Esophagus (tissue), 2 donors: ENCODE measurements around the gene AHSG. TPM values are rescaled to one million over a fixed set of nuclear protein-coding genes. Genes with fewer than 3 reads are reported as not detected.

ENCODE experiments used
- H3K27ac ChIP-seq, 2 donors: one replicate each; pipeline ENCODE4 v1.5.1; 2013; ENCODE audit warnings: low read depth in 2 of 2, mild to moderate bottlenecking in 2 of 2, inconsistent platforms in 1 of 2, low read length in 1 of 2, moderate library complexity in 1 of 2
- H3K27me3 ChIP-seq, 2 donors: one replicate each; pipeline ENCODE4 v1.6.1; 2013; ENCODE audit warnings: low read length in 2 of 2, control low read depth in 1 of 2, mild to moderate bottlenecking in 1 of 2; ENCODE audit not compliant: insufficient read depth in 2 of 2, control insufficient read depth in 1 of 2
- H3K36me3 ChIP-seq, 2 donors: one replicate each; pipeline ENCODE4 v1.6.1; 2013; ENCODE audit warnings: low read length in 1 of 2; ENCODE audit not compliant: control insufficient read depth in 2 of 2, insufficient read depth in 2 of 2
- H3K4me1 ChIP-seq, 2 donors: one replicate each; pipeline ENCODE4 v1.6.1; 2013; ENCODE audit warnings: low read length in 1 of 2; ENCODE audit not compliant: control insufficient read depth in 2 of 2, insufficient read depth in 2 of 2
- H3K4me3 ChIP-seq, 2 donors: one replicate each; pipeline ENCODE4 v1.5.1; 2013; ENCODE audit warnings: low read length in 2 of 2, mild to moderate bottlenecking in 2 of 2, low read depth in 1 of 2, moderate library complexity in 1 of 2
- H3K9me3 ChIP-seq, 2 donors: one replicate each; pipeline ENCODE4 v1.6.1; 2013; ENCODE audit warnings: mild to moderate bottlenecking in 2 of 2, low read depth in 1 of 2, low read length in 1 of 2, moderate library complexity in 1 of 2; ENCODE audit not compliant: control insufficient read depth in 2 of 2, insufficient read depth in 1 of 2
- WGBS, 2 donors: extraction: QIAGEN DNeasy Blood & Tissue Kit; methylation state at CpG; one replicate each; pipeline ENCODE4 v1.1.7; 2013; 5-methylcytosine and 5-hydroxymethylcytosine counted together
- polyA plus RNA-seq, 2 donors: library from polyadenylated mRNA; stranded (reverse); fragments of 200-250 nt; gene quantifications; one replicate each; pipeline ENCODE4 v1.2.3, GENCODE V29; 2013
- donor health status: healthy with polysubstance abuse.
- donor health status: Bipolar disorder and iron deficiency.

The AHSG gene
- polyA plus RNA-seq, 2 donors = 0.06 TPM

DNA sequence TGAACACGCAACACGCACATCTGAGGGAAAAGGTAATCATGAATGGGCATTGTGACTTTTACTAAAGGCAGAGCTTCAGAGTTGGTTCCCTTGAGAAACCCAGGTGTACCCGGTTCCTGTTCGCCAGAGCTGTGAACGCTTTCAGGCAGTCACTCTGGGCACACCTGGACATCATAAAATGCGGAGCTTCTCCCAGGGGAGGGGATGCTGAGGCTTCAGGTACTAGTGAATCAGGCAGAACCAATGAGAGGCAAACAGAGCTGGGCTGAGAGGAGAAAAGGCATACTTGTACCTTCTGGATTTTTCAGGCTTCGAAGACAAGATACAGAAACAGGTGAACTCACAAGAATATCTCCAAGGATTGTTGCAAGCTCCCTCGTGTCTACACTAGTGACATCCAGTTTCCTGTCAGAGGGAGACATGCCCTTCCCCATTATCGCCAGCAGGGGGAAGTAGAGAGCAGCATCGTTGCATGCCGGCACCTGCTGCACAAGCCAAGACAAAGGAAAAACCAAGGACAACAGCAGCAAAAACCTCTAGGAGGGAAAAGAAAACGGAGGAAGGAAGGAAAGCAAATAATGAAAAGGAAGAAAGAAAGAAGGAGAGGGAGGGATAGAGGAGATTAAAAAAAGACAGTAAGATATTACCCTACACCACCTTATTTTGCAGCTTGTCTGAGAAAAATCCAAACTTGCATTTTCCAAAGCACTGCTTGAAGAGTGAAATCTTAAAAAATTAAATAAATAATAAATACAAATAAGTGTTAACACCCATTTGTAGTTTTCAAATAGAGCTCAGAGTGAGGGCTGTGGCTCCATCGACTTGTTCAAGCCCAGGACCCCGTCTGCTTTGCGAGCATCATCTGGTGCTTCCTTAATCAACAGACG, 2.0 kb downstream of the AHSG start:
- Histone ChIP-seq H3K27ac (no peak overlapping the region), H3K4me1 (no peaks in the 10 kb centered on the region), H3K27me3 (no peaks in the 10 kb centered on the region), H3K9me3 (no peaks in the 10 kb centered on the region), H3K4me3 (no peak overlapping the region), H3K36me3 (no peaks in the 10 kb centered on the region)
- 35 to 36% methylated on average over 16 of the region's 16 CpGs for WGBS, 2 donors

DNA sequence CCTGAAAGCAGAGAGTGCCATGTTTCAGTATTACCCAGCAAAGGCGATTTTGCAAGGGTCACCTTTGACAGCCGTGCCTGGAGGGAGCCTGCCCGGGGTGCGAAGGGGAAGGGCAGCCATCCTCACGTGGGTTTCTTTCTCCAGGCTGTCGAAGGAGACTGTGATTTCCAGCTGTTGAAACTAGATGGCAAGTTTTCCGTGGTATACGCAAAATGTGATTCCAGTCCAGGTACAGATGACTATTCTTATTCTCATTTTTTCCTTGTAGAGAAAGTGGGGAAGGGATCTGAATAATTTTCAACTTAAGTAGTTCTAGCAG, 3.4 kb downstream of the AHSG start:
- H3K36me3 ChIP-seq = no peaks in the 10 kb centered on the region
- 82 to 85% methylated on average over 8 of the region's 8 CpGs for WGBS, 2 donors
- no peaks in the 10 kb centered on the region for H3K27me3 ChIP-seq
- H3K4me1 ChIP-seq = no peaks in the 10 kb centered on the region
- H3K27ac ChIP-seq = no peak overlapping the region
- H3K9me3 ChIP-seq = no peaks in the 10 kb centered on the region
- H3K4me3 ChIP-seq = no peak overlapping the region

DNA sequence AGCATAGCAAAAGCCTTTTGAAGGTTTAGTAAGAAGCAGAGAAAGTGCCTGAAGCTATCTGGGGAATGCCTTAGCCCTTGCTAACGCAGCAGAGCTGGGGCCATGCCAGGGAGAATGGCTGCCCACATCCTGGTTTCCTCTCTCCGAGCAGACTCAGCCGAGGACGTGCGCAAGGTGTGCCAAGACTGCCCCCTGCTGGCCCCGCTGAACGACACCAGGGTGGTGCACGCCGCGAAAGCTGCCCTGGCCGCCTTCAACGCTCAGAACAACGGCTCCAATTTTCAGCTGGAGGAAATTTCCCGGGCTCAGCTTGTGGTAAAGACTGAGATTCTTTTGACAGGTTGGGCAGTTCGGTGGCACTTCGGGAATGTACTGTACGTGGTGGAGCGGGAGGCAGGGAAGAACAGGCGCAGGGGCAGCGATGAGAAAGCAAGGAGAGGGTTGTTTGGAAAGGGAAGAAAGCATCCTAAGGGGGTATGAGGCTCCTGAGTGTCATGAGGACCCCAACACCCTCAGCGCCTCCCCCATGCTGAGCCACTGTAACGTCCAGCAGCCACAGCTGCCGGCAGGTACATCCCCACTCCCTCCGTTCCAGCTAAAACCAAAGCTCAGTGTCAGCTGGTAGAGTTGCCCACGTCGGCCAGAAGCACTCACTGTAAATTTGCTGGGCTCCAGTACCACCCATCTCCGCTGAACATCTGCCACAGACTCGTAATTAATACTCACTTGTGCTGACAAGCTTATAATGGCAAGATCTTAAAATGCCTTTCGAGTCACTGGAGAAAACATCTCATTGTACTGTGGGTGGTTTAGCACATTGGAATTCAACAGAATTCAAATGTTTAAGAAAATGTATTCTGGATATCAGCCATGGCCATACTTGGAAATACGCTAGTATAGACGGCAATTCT, 4.4 kb downstream of the AHSG start:
- Histone ChIP-seq H3K4me3 (peak overlapping the region in 1 of 2 donors; percentile 21), H3K27ac (peak overlapping the region in 1 of 2 donors; percentile 52), H3K36me3 (no peaks in the 10 kb centered on the region), H3K4me1 (no peaks in the 10 kb centered on the region), H3K9me3 (no peaks in the 10 kb centered on the region), H3K27me3 (no peaks in the 10 kb centered on the region)
- WGBS, 2 donors = 11 to 14% methylated on average over 31 of the region's 31 CpGs

DNA sequence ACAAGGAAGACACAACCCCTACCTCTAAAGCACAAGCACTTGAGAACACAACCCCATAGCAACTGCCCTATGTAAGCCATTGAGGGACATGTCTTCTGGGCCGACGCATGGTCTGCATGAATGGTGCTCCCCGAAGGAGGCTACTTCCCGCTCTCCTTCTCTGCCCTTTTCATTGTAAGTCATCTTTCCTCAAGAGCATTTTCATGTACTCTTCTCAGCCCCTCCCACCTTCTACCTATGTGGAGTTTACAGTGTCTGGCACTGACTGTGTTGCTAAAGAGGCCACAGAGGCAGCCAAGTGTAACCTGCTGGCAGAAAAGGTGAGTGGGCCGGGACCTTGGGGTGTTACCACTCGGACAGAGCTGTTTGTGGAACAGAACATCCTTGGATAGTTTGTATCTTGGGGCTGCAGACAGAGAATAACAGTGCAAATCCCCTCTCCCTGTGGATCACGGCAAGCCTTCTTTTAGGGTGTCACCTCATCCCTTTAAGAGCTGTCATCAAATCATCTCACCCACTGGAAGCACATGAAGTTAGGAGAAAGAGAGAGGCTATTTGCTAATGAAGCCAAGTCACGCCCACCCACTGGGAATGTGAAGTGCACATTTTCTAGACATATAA, 5.6 kb downstream of the AHSG start:
- Histone ChIP-seq H3K4me1 (no peaks in the 10 kb centered on the region), H3K9me3 (no peaks in the 10 kb centered on the region), H3K36me3 (no peaks in the 10 kb centered on the region), H3K27me3 (no peaks in the 10 kb centered on the region), H3K4me3 (no peak overlapping the region), H3K27ac (no peak overlapping the region)
- WGBS, 2 donors = 87 to 90% methylated on average over 8 of the region's 8 CpGs

DNA sequence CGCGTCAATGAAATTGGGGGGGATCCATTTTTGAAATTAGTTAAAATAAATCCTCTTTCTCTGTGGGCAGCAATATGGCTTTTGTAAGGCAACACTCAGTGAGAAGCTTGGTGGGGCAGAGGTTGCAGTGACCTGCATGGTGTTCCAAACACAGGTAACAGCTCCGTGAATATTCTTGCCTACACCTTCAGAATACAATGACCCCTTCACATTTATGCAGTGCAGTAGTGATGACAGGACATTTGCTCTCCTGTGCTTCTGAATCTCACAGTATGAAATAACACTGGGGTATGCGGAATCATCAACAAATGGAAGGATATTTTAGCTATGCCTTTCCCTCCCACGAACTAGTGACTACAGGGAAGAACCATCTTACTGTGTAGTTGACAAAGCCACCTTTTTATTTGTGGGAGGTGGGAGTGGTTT, 6.9 kb downstream of the AHSG start:
- no peaks in the 10 kb centered on the region for H3K9me3 ChIP-seq
- H3K27me3 ChIP-seq = no peaks in the 10 kb centered on the region
- no peaks in the 10 kb centered on the region for H3K4me1 ChIP-seq
- no peak overlapping the region for H3K4me3 ChIP-seq
- WGBS, 2 donors = 86 to 91% methylated on average over 5 of the region's 5 CpGs
- H3K36me3 ChIP-seq = no peaks in the 10 kb centered on the region
- H3K27ac ChIP-seq = no peak overlapping the region

DNA sequence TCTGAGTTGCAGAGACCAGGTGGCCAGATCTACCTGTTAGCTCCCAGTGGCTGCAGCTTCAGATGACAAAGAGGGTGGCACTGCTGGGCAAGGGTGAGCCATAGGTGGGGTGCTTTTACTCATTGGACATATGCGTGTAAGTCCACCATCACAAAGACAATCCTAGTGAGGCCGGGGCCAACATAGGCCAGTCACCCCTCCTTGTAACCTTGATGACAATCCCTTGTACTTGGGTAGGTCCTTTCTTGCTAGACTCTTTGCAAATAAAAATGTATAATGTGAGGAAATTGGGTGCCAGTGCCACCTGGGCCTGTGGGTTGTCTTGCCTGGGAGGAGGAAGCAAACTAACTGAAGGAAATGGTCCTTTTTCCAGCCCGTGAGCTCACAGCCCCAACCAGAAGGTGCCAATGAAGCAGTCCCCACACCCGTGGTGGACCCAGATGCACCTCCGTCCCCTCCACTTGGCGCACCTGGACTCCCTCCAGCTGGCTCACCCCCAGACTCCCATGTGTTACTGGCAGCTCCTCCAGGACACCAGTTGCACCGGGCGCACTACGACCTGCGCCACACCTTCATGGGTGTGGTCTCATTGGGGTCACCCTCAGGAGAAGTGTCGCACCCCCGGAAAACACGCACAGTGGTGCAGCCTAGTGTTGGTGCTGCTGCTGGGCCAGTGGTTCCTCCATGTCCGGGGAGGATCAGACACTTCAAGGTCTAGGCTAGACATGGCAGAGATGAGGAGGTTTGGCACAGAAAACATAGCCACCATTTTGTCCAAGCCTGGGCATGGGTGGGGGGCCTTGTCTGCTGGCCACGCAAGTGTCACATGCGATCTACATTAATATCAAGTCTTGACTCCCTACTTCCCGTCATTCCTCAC, 7.6 kb downstream of the AHSG start:
- Histone ChIP-seq H3K9me3 (no peaks in the 10 kb centered on the region), H3K27ac (no peak overlapping the region), H3K36me3 (no peaks in the 10 kb centered on the region), H3K4me3 (no peak overlapping the region), H3K27me3 (no peaks in the 10 kb centered on the region), H3K4me1 (no peaks in the 10 kb centered on the region)
- WGBS, 2 donors = 86 to 89% methylated on average over 17 of the region's 17 CpGs

DNA sequence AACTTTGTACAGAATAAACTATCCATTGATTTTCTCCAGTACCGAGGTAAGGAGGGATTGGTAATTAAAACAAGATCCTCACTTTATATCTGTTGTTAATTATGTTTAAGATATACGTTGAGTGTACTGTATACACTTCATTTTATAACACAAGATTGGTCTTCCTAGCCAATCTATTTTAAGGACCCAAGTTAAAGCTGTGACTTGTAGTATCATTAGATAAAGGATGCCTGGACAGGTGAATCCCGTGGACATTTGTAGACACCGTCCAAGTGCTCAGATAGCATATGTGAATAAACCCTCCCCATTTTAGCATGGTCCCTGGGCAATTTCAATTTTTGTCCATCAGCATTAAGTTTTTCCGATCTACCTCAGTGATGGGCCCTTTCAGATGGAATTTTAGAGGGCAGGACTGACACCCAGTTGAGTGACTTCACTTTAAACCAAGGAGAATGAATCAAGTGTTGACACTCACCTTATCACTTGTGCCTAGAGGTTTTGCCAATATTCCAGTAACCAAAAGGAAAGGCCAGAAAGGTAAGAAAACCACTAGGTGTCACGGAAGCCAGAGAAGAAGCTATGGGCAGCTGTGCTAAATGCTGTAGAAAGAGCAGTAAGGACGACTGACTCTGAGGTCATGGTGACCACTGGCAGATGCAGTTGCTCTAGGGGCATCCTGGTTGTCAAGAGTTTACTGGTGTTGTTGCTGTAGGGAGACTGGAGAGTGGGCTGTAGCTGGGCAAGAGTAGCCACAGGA, 9.2 kb downstream of the AHSG start:
- WGBS, 2 donors = 76 to 85% methylated on average over 7 of the region's 7 CpGs
- Histone ChIP-seq H3K36me3 (no peaks in the 10 kb centered on the region), H3K4me3 (no peak overlapping the region), H3K27ac (no peak overlapping the region), H3K27me3 (no peaks in the 10 kb centered on the region), H3K9me3 (peaks cover 0 to 3% of the 10 kb centered on the region in 2 donors), H3K4me1 (no peaks in the 10 kb centered on the region)

DNA sequence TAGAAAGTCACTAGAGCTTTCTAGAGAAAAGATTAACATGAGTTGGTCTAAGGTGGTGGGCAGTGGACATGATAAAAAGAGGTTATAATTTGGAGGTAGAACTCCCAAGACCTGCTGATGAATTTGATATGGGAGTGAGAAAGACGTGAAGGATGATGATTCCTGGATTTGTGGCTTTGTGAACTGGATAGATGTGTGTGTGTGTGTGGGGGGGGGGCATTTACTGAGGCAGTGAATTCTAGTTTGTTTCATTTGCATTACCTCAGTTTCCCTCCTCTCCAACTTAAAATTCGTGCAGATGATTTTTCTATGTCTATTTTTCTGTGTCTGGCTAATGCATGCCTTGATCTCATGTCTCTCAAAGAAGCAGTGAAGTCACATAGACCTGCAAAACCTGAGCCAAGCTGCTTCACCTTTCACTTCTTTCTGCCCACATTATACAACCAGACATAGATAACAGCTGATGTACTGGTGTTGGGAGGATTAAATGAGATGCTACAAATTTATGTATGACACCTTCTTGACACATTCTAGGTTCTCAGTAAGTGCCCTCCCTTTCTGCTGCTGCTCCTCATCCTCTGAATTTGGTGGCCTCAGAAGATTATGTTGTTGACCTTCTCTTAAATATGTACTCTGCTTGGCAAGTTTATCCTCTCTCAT, 9.9 kb downstream of the AHSG start:
- no peak overlapping the region for H3K27ac ChIP-seq
- H3K36me3 ChIP-seq = no peaks in the 10 kb centered on the region
- H3K27me3 ChIP-seq = no peaks in the 10 kb centered on the region
- WGBS, 2 donors = 35 to 47% methylated on average over 2 of the region's 2 CpGs
- H3K9me3 ChIP-seq = peaks cover 0 to 3% of the 10 kb centered on the region in 2 donors
- H3K4me3 ChIP-seq = no peak overlapping the region
- H3K4me1 ChIP-seq = no peaks in the 10 kb centered on the region
